Astrocyte (in vitro differentiated cells and primary cell): ENCODE data around the gene DNAJC6. TPM values are rescaled to one million over a fixed set of nuclear protein-coding genes. Genes with fewer than 3 reads are reported as not detected.

Source experiments
- DNase-seq: peaks from one replicate; pipeline ENCODE4 v3.0.0-alpha.2; 2010; ENCODE audit warnings: low read depth
- FAIRE-seq: peaks from 2 replicates; lab custom pipeline; 2011; peaks lifted over from hg19 to GRCh38; lab: Jason Lieb, UNC
- H2AFZ ChIP-seq: 2 replicates; pipeline ENCODE4 v1.6.0; 2012; ENCODE audit warnings: low read depth, low read length, inconsistent platforms
- H3K27ac ChIP-seq: 2 replicates; pipeline ENCODE4 v1.5.1; 2011; ENCODE audit warnings: low read depth, low read length, inconsistent platforms
- H3K27me3 ChIP-seq: 2 replicates; pipeline ENCODE4 v1.6.0; 2011; ENCODE audit warnings: low read length, inconsistent platforms; ENCODE audit not compliant: insufficient read depth
- H3K36me3 ChIP-seq: 2 replicates; pipeline ENCODE4 v1.5.1; 2011; ENCODE audit warnings: low read length, inconsistent platforms; ENCODE audit not compliant: insufficient read depth
- H3K4me1 ChIP-seq: 2 replicates; pipeline ENCODE4 v1.5.1; 2011; ENCODE audit warnings: low read length, inconsistent platforms; ENCODE audit not compliant: insufficient read depth
- H3K4me2 ChIP-seq: 2 replicates; pipeline ENCODE4 v1.6.0; 2012; ENCODE audit warnings: low read length, inconsistent platforms
- H3K4me3 ChIP-seq: 2 replicates; pipeline ENCODE4 v1.5.1; 2011; ENCODE audit warnings: low read depth, mild to moderate bottlenecking, low read length, inconsistent platforms; ENCODE audit not compliant: insufficient read depth
- H3K79me2 ChIP-seq: 2 replicates; pipeline ENCODE4 v1.6.0; 2012; ENCODE audit warnings: mild to moderate bottlenecking, low read length, inconsistent platforms; ENCODE audit not compliant: insufficient read depth
- H3K9ac ChIP-seq: 2 replicates; pipeline ENCODE4 v1.6.0; 2012; ENCODE audit warnings: mild to moderate bottlenecking, low read length, inconsistent platforms
- H3K9me3 ChIP-seq: 2 replicates; pipeline ENCODE4 v1.5.1; 2012; ENCODE audit warnings: low read depth, mild to moderate bottlenecking, low read length, inconsistent platforms; ENCODE audit not compliant: insufficient read depth
- H4K20me1 ChIP-seq: 2 replicates; pipeline ENCODE4 v1.6.0; 2012; ENCODE audit warnings: low read length, inconsistent platforms; ENCODE audit not compliant: insufficient read depth
- H3K27ac Mint-ChIP-seq: one replicate; pipeline ENCODE4 v1.8.0; 2021; ENCODE audit warnings: mild to moderate bottlenecking, mixed read lengths; ENCODE audit not compliant: unreplicated experiment
- H3K27me3 Mint-ChIP-seq: one replicate; pipeline ENCODE4 v1.8.0; 2021; ENCODE audit warnings: low read depth, mixed read lengths; ENCODE audit not compliant: unreplicated experiment
- H3K36me3 Mint-ChIP-seq: one replicate; pipeline ENCODE4 v1.8.0; 2021; ENCODE audit warnings: low read depth, mixed read lengths; ENCODE audit not compliant: unreplicated experiment
- H3K4me1 Mint-ChIP-seq: one replicate; pipeline ENCODE4 v1.8.0; 2021; ENCODE audit warnings: low read depth, mixed read lengths; ENCODE audit not compliant: unreplicated experiment
- H3K4me3 Mint-ChIP-seq: one replicate; pipeline ENCODE4 v1.8.0; 2021; ENCODE audit warnings: mild to moderate bottlenecking, moderate library complexity, mixed read lengths; ENCODE audit not compliant: unreplicated experiment
- H3K9me3 Mint-ChIP-seq: one replicate; pipeline ENCODE4 v1.8.0; 2021; ENCODE audit warnings: mild to moderate bottlenecking, mixed read lengths; ENCODE audit not compliant: unreplicated experiment
- CTCF ChIP-seq: IDR thresholded peaks from 2 replicates; pipeline ENCODE4 v1.5.1; 2011; ENCODE audit warnings: low read depth, mild to moderate bottlenecking, inconsistent platforms, low read length, moderate library complexity; ENCODE audit not compliant: insufficient read depth
- EZH2 ChIP-seq: IDR thresholded peaks from 2 replicates; pipeline ENCODE4 v1.6.1; 2012; ENCODE audit warnings: mild to moderate bottlenecking, low read length, inconsistent platforms; ENCODE audit not compliant: insufficient read depth
- total RNA-seq: library from RNA; stranded (reverse); gene quantifications from 2 replicates; pipeline ENCODE4 v1.2.1, GENCODE V29; 2021

Gene DNAJC6
- total RNA-seq, 1 donor from 2014 or later = 8.9 TPM

- no peak overlapping the region for H2AFZ ChIP-seq
- H3K36me3 Mint-ChIP-seq = no peaks in the 10 kb centered on the region
- TF ChIP-seq CTCF (no peak), EZH2 (no peak)
- no peaks in the 10 kb centered on the region for H3K4me1 Mint-ChIP-seq
- no peak overlapping the region for H3K27ac Mint-ChIP-seq
- DNase-seq = no peak
- no peak overlapping the region for H3K4me2 ChIP-seq
- H3K9me3 ChIP-seq = no peaks in the 10 kb centered on the region
- H3K4me3 ChIP-seq = no peak overlapping the region
- no peaks in the 10 kb centered on the region for H3K27me3 Mint-ChIP-seq
- no peaks in the 10 kb centered on the region for H3K79me2 ChIP-seq
- H4K20me1 ChIP-seq = no peaks in the 10 kb centered on the region
- no peaks in the 10 kb centered on the region for H3K4me1 ChIP-seq
- H3K9ac ChIP-seq = no peak overlapping the region
- no peaks in the 10 kb centered on the region for H3K9me3 Mint-ChIP-seq
- no peaks in the 10 kb centered on the region for H3K36me3 ChIP-seq
- no peak for FAIRE-seq
- H3K4me3 Mint-ChIP-seq = no peak overlapping the region
- no peak overlapping the region for H3K27ac ChIP-seq
- no peaks in the 10 kb centered on the region for H3K27me3 ChIP-seq
Observed at GRCh38 chr1:65330021-65330420, 20.7 kb downstream of the DNAJC6 start.

DNA sequence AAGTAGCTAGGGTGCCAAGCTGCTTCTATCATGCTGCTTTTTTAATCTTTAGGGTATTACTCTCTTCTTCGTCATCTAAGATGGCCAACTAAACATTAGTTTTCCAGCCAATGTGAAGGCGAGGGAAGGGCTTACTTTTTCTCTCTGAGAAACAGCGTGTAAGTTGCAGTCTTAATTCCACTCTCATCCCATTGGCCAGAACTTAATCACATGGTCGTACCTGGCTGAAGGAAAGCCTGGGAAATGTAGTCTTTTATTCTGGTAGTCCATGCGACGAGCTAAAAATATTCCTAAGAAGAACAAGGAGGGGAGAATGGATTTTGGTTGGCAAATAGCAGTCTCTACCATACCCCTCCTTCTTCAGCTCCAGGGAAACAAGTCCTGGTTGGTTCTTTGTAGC lies 21.5 kb downstream of the DNAJC6 start:
- H3K9ac ChIP-seq = no peak overlapping the region
- TF ChIP-seq EZH2 = no peak
- no peak for TF ChIP-seq CTCF
- DNase-seq (no peak), FAIRE-seq (no peak)
- H3K4me1 ChIP-seq = no peaks in the 10 kb centered on the region
- no peak overlapping the region for H3K27ac Mint-ChIP-seq
- H3K79me2 ChIP-seq = no peaks in the 10 kb centered on the region
- H2AFZ ChIP-seq = no peak overlapping the region
- H3K27ac ChIP-seq = no peak overlapping the region
- no peaks in the 10 kb centered on the region for H3K36me3 ChIP-seq
- no peaks in the 10 kb centered on the region for H3K4me1 Mint-ChIP-seq
- no peaks in the 10 kb centered on the region for H3K9me3 Mint-ChIP-seq
- no peaks in the 10 kb centered on the region for H3K27me3 ChIP-seq
- no peak overlapping the region for H3K4me3 ChIP-seq
- H3K4me3 Mint-ChIP-seq = no peak overlapping the region
- no peaks in the 10 kb centered on the region for H3K9me3 ChIP-seq
- no peaks in the 10 kb centered on the region for H3K36me3 Mint-ChIP-seq
- H4K20me1 ChIP-seq = no peaks in the 10 kb centered on the region
- H3K4me2 ChIP-seq = no peak overlapping the region
- no peaks in the 10 kb centered on the region for H3K27me3 Mint-ChIP-seq

GRCh38 chr1:65332821-65333220 lies 23.5 kb downstream of the DNAJC6 start:
- Histone ChIP-seq H3K27me3 (no peaks in the 10 kb centered on the region), H3K9ac (no peak overlapping the region), H3K27ac (no peak overlapping the region), H3K4me2 (no peak overlapping the region), H3K4me3 (no peak overlapping the region), H3K79me2 (no peaks in the 10 kb centered on the region), H3K9me3 (no peaks in the 10 kb centered on the region), H2AFZ (no peak overlapping the region), H3K4me1 (no peaks in the 10 kb centered on the region), H3K36me3 (no peaks in the 10 kb centered on the region), H4K20me1 (no peaks in the 10 kb centered on the region)
- no peaks in the 10 kb centered on the region for H3K36me3 Mint-ChIP-seq
- TF ChIP-seq EZH2 (no peak), CTCF (no peak)
- H3K9me3 Mint-ChIP-seq = peaks cover 7% of the 10 kb centered on the region
- H3K27me3 Mint-ChIP-seq = no peaks in the 10 kb centered on the region
- no peaks in the 10 kb centered on the region for H3K4me1 Mint-ChIP-seq
- H3K4me3 Mint-ChIP-seq = no peak overlapping the region
- no peak overlapping the region for H3K27ac Mint-ChIP-seq
- DNase-seq (no peak), FAIRE-seq (no peak)
